ENCODE measurements around the gene SEPTIN7.

DNA sequence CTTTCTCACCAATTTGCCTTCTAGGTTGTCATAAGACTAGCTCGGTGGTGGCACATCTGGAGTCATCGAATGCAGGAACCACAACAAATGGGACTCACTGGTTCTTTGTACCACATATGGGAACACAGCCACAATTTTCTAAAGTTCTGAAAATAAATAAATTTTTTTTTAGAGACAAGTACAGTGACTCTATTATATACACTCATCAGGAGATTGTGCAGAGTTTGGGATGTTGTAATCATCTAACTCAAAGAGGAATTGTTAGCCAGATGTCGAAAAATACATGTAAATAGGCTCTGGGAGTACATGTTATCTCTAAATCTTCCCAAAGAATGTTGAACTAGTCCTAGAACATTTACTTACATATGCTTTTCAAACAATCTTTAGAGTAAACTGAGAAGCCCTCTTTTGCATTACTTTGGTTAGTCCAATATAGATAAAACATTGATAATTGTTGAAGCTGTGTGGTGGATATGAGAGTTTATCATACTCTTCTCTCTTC lies 19.6 kb upstream of the SEPTIN7 start:
- TF ChIP-seq, protein P1, sequence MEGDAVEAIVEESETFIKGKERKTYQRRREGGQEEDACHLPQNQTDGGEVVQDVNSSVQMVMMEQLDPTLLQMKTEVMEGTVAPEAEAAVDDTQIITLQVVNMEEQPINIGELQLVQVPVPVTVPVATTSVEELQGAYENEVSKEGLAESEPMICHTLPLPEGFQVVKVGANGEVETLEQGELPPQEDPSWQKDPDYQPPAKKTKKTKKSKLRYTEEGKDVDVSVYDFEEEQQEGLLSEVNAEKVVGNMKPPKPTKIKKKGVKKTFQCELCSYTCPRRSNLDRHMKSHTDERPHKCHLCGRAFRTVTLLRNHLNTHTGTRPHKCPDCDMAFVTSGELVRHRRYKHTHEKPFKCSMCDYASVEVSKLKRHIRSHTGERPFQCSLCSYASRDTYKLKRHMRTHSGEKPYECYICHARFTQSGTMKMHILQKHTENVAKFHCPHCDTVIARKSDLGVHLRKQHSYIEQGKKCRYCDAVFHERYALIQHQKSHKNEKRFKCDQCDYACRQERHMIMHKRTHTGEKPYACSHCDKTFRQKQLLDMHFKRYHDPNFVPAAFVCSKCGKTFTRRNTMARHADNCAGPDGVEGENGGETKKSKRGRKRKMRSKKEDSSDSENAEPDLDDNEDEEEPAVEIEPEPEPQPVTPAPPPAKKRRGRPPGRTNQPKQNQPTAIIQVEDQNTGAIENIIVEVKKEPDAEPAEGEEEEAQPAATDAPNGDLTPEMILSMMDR (conservative IDR thresholded peaks at IDR 0.05), result no peak
- no peak for TF ChIP-seq EZH2 (IDR thresholded peaks at IDR 0.05; ENCODE audit: low read depth)

Measured in PC-9 (cell line).